ENCODE data around the gene LAMA5.

GRCh38 chr20:62338294-62338620 is 28.9 kb downstream of the LAMA5 start:
- no peak for TF ChIP-seq CTCF (conservative IDR thresholded peaks at IDR 0.05; ENCODE audit: low read length)
- no peak for TF ChIP-seq EZH2phosphoT487 (IDR thresholded peaks at IDR 0.05; ENCODE audit: borderline replicate concordance, low read depth, low read length)

Data from OCI-LY7 (cell line).